HG03558 (cell line): Measurements from ENCODE around the gene SSNA1.
"Not testable (repeated sequence)": the region's sequence is repeated elsewhere in the genome, so short reads cannot be mapped to it uniquely, and the experiment has no call there.

Source experiments
- ATAC-seq: cut with Tn5 transposase; IDR thresholded peaks from one replicate; pipeline ENCODE4 v1.9.1; 2021; ENCODE audit warnings: moderate number of reproducible peaks; ENCODE audit not compliant: unreplicated experiment; ENCODE audit errors: extremely low read depth

The SSNA1 gene

DNA sequence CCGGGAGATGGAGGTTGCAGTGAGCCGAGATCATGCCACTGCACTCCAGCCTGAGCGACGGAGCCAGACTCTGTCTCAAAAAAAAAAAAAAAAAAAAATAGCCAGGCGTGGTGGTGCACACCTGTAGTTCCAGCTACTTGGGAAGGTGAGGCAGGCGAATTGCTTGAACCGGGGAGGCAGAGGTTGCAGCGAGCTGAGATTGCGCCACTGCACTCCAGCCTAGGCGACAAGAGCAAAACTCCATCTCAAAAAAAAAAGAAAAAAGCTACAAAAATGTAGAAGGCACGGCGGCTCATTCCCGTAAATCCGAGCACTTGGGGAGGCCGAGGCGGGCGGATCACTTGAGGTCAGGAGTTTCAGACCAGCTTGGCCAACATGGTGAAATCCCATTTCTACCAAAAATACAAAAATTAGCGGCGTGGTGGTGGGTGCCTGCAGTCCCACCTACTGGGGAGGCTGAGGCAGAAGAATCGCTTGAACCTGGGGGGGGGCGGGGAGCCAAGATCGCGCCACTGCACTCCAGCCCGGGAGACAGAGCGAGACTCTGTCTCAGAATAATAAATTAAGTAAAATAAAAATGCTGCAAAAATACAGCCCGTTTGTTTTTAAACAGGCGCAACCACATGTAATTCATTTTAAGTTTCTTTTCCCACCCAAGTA is 51.2 kb downstream of the SSNA1 start:
- not testable (repeated sequence) for ATAC-seq
